Neural crest cell (in vitro differentiated cells): ENCODE results near the gene BIN1. TPM values are rescaled to one million over a fixed set of nuclear protein-coding genes. Genes with fewer than 3 reads are reported as not detected.
A peak's percentile ranks its signal among the peaks of the same experiment; 100 is the strongest.

Experiments
- DNase-seq: peaks from one replicate; pipeline ENCODE4 v3.0.0; 2021; ENCODE audit warnings: low read depth, mixed read lengths, low spot score
- H3K27ac Mint-ChIP-seq: one replicate; pipeline ENCODE4 v1.8.0; 2021; ENCODE audit warnings: mild to moderate bottlenecking, mixed read lengths; ENCODE audit not compliant: unreplicated experiment
- H3K27me3 Mint-ChIP-seq: 2 replicates; pipeline ENCODE4 v1.8.0; 2021; ENCODE audit warnings: low read depth, mild to moderate bottlenecking, mixed read lengths
- H3K36me3 Mint-ChIP-seq: 2 replicates; pipeline ENCODE4 v1.8.0; 2021; ENCODE audit warnings: low read depth, mild to moderate bottlenecking, mixed read lengths
- H3K4me1 Mint-ChIP-seq: 2 replicates; pipeline ENCODE4 v1.8.0; 2021; ENCODE audit warnings: mixed read lengths
- H3K4me3 Mint-ChIP-seq: one replicate; pipeline ENCODE4 v1.8.0; 2021; ENCODE audit warnings: mild to moderate bottlenecking, mixed read lengths
- H3K9me3 Mint-ChIP-seq: 2 replicates; pipeline ENCODE4 v1.8.0; 2021; ENCODE audit warnings: mixed read lengths
- total RNA-seq: library from RNA; stranded (reverse); gene quantifications from 2 replicates; pipeline ENCODE4 v1.2.1, GENCODE V29; 2021
- TF ChIP-seq, protein P1 (sequence below): fragments of 200-600 bp; sonication (generic); conservative IDR thresholded peaks from 2 replicates; pipeline ENCODE4 v1.5.0; 2021; ENCODE audit warnings: antibody characterized with exemption, mild to moderate bottlenecking

The BIN1 gene
- total RNA-seq, 1 donor from 2014 or later = 67.7 TPM

DNA sequence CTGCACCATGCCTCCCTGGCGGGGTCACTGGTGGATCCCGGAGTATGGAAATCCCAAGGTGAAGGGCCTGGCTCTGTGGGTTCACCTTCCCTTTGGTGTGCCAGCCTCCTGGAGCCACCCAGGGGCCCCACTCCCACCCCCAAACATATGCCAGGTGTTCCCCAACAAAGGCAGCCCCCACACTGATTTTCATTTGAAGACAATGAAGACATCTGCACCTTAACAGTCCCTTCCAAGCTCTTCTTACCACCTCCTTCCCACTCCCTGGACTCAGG is 11.7 kb downstream of the BIN1 start:
- H3K4me1 Mint-ChIP-seq = peaks cover 28% of the 10 kb centered on the region
- no peak for DNase-seq
- H3K27me3 Mint-ChIP-seq = no peaks in the 10 kb centered on the region
- TF ChIP-seq, protein P1, sequence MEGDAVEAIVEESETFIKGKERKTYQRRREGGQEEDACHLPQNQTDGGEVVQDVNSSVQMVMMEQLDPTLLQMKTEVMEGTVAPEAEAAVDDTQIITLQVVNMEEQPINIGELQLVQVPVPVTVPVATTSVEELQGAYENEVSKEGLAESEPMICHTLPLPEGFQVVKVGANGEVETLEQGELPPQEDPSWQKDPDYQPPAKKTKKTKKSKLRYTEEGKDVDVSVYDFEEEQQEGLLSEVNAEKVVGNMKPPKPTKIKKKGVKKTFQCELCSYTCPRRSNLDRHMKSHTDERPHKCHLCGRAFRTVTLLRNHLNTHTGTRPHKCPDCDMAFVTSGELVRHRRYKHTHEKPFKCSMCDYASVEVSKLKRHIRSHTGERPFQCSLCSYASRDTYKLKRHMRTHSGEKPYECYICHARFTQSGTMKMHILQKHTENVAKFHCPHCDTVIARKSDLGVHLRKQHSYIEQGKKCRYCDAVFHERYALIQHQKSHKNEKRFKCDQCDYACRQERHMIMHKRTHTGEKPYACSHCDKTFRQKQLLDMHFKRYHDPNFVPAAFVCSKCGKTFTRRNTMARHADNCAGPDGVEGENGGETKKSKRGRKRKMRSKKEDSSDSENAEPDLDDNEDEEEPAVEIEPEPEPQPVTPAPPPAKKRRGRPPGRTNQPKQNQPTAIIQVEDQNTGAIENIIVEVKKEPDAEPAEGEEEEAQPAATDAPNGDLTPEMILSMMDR = no peak
- H3K27ac Mint-ChIP-seq = no peak overlapping the region
- no peaks in the 10 kb centered on the region for H3K36me3 Mint-ChIP-seq
- H3K9me3 Mint-ChIP-seq = no peaks in the 10 kb centered on the region
- no peak overlapping the region for H3K4me3 Mint-ChIP-seq

DNA sequence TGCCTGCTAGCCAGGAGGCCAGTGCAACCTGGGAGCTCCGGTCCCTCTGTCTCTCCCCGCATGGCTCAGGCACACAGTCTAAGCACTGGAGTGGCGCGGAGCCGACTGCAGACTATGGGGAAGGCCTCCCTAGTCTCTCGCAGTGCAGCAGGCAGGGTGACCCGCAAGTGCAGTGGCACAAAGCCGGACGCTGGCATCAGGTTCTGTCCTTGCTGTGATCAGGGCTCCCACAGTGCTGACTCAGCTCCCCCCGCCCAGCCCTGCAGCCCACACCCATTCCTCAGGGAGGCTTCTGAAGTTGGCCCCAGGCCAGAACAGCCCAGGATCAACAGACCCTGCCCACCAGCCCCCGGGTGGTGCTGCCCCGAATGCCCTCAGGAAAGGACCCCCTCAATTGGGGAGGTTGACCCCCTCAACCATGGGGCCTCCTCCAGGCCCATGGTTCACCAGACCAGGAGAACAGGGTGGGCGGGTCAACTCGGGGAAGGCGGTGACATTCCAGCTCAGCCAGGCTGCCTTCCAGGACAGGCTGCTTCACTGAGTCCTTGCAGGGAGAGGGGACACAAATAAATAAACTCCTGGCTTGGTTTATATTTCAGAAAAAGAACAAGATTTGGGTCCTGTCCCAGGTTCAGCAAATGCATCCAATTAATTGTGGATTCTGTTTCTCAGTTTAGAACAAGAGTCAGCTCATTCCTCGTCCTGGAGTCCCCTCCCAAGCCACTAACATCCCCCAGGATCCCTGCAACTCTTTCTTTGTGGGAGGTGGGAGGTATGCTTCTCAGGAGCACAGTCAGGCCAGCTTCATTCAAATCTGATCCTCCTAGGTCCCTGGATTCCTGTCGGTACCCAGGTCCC is 12.2 kb downstream of the BIN1 start:
- H3K27ac Mint-ChIP-seq = no peak overlapping the region
- no peaks in the 10 kb centered on the region for H3K36me3 Mint-ChIP-seq
- TF ChIP-seq, protein P1 = no peak
- no peaks in the 10 kb centered on the region for H3K27me3 Mint-ChIP-seq
- peaks cover 27% of the 10 kb centered on the region for H3K4me1 Mint-ChIP-seq
- no peak for DNase-seq
- no peaks in the 10 kb centered on the region for H3K9me3 Mint-ChIP-seq
- H3K4me3 Mint-ChIP-seq = no peak overlapping the region

DNA sequence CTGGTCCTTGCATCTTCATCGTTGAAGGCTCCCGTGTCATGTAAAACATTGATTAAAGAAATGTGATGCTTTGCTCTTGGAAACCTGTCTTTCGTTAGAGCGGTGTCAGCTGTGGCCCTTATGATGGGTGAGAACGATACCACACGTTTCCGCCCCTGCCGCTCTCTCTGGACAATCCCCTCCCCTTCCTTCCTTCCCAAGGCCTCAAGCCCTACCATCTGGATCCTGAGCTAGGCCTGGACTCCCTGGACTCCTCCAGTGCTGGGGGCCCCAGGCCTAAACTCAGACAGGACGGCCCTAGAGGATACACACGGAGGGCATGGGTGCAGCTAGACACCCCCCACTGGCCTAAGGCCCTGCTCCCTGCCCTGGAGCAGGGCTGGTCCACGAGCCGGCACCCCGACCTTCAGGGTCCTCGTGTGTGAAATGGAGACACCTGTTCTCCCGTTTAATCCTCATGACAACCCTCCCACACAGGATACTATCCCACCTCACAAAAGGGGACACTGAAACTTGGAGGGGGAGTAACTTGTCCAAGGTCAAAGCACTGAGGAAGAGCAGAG is 13.2 kb downstream of the BIN1 start:
- H3K27ac Mint-ChIP-seq = no peak overlapping the region
- H3K9me3 Mint-ChIP-seq = no peaks in the 10 kb centered on the region
- no peaks in the 10 kb centered on the region for H3K27me3 Mint-ChIP-seq
- H3K4me1 Mint-ChIP-seq = peaks cover 27% of the 10 kb centered on the region
- no peak for DNase-seq
- TF ChIP-seq, protein P1 = no peak
- no peak overlapping the region for H3K4me3 Mint-ChIP-seq
- no peaks in the 10 kb centered on the region for H3K36me3 Mint-ChIP-seq

DNA sequence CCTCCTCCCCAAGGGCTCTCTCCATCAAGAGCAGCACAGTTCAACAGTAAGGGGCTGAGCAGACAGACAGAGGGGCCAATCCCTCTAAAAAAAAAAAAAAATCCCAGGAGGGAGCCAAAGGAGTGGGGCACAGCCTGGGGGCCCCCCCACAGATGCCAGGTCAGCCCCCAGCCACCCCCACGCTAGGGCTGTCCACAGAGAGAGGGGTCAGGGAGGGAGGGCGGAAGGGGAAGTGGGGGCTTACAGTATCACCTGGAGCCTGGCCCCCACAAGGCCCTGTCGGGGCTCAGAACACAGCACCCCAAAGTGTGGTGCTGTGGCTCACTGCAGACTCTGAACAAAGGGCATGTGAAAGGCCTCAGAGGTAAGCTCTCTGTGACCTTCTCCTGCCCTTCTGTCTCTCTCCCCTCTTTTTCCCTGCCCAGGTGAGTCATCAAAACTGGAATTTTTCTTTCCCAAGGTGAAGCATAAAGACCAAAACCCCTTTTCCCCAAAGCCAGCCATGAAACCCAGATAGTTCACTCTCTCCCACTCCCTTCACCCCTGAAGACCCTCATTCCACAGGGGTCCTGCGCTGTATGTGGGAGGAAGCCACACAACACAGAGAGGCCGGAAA is 13.9 kb downstream of the BIN1 start:
- H3K27me3 Mint-ChIP-seq = no peaks in the 10 kb centered on the region
- H3K9me3 Mint-ChIP-seq = no peaks in the 10 kb centered on the region

DNA sequence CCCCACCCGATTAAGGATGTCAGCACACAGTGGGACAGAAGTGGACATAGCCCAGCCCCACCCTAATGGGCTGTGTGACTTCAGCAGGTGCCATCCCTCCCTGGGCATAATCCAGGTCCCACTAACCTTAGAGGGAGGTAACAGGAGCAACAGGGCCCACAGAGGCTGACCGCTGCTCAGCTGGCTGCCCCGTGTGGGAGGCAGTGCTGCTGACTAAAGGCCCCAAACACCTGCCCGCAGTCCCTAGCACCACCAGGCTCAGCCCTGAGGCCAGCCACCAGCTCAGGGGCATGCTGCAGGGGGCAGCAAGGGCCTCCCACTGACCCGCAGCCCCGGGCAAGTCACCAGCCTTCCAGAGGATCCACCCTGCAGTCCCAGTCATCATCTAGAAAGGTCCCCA is 14.6 kb downstream of the BIN1 start:
- peaks cover 22% of the 10 kb centered on the region for H3K4me1 Mint-ChIP-seq
- peak overlapping the region; percentile 27 for H3K27ac Mint-ChIP-seq
- H3K27me3 Mint-ChIP-seq = no peaks in the 10 kb centered on the region
- TF ChIP-seq, protein P1 = no peak
- no peak for DNase-seq
- H3K9me3 Mint-ChIP-seq = no peaks in the 10 kb centered on the region
- H3K36me3 Mint-ChIP-seq = no peaks in the 10 kb centered on the region
- no peak overlapping the region for H3K4me3 Mint-ChIP-seq

More for the DNA sequence above, 13.9 kb downstream of the BIN1 start:
- Mint-ChIP-seq H3K4me1 (peaks cover 20% of the 10 kb centered on the region), H3K4me3 (no peak overlapping the region), H3K36me3 (no peaks in the 10 kb centered on the region), H3K27ac (peak overlapping the region; percentile 27)
- no peak for DNase-seq
- TF ChIP-seq, protein P1 = no peak
